GM12872 (cell line): ENCODE data around the gene ISG20L2.

Source experiments
- CTCF ChIP-seq: IDR thresholded peaks from 3 replicates; pipeline ENCODE4 v1.5.1; 2011; ENCODE audit warnings: low read depth, mild to moderate bottlenecking, low read length, moderate library complexity; ENCODE audit not compliant: insufficient read depth

ISG20L2 gene

GRCh38 chr1:156750711-156751450 is 22.3 kb upstream of the ISG20L2 start:
- no peak for TF ChIP-seq CTCF

DNA sequence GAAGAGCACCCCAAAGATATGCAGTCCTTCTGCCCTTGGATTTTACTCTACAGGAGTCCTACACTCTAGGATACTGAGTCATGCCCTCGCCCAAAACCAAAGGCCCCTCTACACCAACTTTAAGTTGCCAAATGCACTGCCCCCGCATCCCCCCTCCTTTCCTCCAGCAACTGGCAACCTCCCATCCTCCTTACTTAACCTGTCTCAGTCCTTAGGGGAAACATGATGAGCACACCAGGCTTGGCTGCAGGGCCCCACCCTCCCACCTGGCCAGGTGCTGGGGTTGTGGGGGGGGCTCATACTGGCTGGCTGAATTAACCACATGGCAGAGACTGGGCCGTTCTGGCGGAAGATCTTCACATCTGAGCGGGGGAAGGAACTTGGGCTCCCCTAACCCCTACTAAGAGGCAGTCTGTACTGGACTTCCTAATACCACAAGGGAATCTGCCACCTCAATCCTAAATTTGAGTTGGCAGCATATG is 21.7 kb upstream of the ISG20L2 start:
- no peak for TF ChIP-seq CTCF

- TF ChIP-seq CTCF = no peak
These were observed 21.0 kb upstream of the ISG20L2 start for GRCh38 chr1:156749419-156750118.

- TF ChIP-seq CTCF = no peak
These were observed 20.3 kb upstream of the ISG20L2 start for GRCh38 chr1:156748670-156749418.

GRCh38 chr1:156747742-156748669 is 19.4 kb upstream of the ISG20L2 start:
- no peak for TF ChIP-seq CTCF

- peak; percentile 41; the same call in 2 of the 3 replicates for TF ChIP-seq CTCF
These were observed 18.4 kb upstream of the ISG20L2 start for GRCh38 chr1:156746728-156747631.
